ENCODE results near the gene ADCK1.

Gene ADCK1

DNA sequence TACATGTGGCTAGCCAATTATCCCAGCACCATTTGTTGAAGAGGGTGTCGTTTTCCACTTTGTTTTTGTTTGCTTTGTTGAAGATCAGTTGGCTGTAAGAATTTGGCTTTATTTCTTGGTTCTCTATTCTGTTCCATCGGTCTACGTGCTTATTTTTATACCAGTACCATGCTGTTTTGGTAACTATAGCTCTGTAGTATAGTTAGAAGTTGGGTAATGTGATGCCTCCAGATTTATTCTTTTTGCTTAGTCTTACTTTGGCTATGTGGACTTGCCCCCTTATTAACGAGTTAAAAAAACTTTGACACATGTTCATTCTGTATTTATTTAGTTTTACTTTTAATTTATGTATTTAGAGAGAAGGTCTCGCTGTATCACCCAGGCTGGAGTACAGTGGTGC, 120.4 kb downstream of the ADCK1 start:
- TF ChIP-seq GATA3 (IDR thresholded peaks at IDR 0.05; ENCODE audit: low read depth, low read length) (no peak), GATA2 (IDR thresholded peaks at IDR 0.05; ENCODE audit: low read depth, low read length) (no peak)

DNA sequence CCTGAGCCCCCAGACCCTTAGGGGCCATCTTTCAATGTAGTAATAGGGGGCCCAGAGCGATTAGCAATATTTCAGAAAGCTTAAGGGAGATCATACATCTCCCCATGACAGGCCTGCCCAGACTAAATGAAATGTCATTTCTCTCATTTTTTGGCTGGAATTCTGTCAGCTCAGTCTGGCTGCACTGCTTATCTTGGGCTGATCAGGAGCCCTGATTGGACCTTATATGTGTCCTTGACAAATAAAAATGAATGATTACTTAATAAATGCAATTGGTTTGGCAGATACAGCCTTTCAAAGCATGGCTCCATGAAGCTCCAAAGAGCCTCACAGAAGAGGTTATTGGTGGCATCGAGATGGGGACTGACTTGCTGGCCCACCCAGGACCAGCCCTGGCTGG, 121.9 kb downstream of the ADCK1 start:
- peak; percentile 67 for TF ChIP-seq GATA3 (IDR thresholded peaks at IDR 0.05; ENCODE audit: low read depth, low read length)
- TF ChIP-seq GATA2 (IDR thresholded peaks at IDR 0.05; ENCODE audit: low read depth, low read length) = peak; percentile 92

- TF ChIP-seq GATA3 (IDR thresholded peaks at IDR 0.05; ENCODE audit: low read depth, low read length) (no peak), GATA2 (IDR thresholded peaks at IDR 0.05; ENCODE audit: low read depth, low read length) (peak; percentile 90)
These were observed 123.4 kb downstream of the ADCK1 start for GRCh38 chr14:77923131-77923936.

DNA sequence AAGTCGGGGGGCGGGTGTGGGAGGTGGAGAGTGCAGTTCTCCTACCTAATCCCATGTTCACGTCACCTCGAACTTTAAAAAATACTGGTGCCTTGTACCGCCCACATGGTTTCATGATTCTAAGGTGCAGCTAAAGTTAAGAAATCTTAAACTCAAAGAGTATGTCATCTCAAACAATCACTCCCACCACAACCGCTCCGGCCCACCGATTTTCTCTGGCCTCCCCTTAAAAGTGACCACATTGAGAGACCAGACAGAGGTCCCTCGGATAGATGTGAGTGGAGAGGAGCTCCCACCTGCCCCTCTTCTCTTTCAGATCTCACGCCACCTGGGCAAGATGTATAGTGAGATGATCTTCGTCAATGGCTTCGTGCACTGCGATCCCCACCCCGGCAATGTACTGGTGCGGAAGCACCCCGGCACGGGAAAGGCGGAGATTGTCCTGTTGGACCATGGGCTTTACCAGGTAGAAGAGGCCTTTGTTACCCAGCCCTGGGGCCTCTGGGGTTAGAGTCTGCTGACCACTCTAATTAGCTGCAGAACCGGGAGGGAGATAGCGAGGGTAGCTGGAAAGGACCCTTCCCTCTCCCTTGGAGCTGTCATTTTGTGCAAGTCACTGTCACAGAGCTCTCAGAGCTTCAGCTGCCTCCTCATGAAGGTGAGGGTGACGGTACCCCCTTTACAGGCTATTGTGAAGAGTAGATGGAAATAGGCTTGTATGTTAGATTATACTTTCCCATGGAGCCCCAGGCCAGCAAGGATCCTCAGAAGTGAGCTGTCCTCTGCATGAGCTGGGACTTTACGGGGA, 124.4 kb downstream of the ADCK1 start:
- TF ChIP-seq GATA2 (IDR thresholded peaks at IDR 0.05; ENCODE audit: low read depth, low read length) = no peak
- TF ChIP-seq GATA3 (IDR thresholded peaks at IDR 0.05; ENCODE audit: low read depth, low read length) = no peak

DNA sequence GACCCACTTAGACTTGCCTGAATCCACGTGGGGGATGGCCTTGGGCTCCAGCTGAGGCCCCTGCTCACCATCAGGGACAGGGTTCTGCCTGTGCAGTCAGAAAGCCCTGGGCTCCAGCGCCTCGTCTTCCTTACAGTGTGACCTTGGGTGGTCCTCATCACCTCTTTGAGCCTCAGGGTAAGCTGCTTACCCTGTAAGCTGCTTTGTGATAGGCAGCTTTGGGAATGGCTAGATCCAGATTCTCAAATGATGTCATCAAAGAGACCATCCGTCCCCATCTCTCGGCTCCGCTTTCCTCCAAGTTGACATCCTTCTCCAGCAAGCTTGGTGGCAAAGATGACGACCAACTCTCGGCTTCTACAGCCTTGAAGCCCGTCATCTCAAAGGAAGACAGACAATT, 127.0 kb downstream of the ADCK1 start:
- no peak for TF ChIP-seq GATA2 (IDR thresholded peaks at IDR 0.05; ENCODE audit: low read depth, low read length)
- TF ChIP-seq GATA3 (IDR thresholded peaks at IDR 0.05; ENCODE audit: low read depth, low read length) = no peak

DNA sequence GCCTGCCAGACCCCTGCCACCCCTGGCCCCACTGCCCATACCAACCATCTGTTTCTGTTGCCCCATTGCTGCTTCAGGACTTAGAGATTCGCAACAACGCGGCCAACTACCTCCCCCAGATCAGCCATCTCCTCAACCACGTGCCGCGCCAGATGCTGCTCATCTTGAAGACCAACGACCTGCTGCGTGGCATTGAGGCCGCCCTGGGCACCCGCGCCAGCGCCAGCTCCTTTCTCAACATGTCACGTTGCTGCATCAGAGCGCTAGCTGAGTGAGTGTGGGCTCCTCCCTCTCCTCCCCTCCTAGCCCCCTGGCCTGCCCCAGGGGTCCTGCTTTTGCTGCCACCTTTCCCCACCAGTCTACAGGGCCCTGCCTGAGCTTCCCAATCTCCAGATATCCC, 131.5 kb downstream of the ADCK1 start:
- TF ChIP-seq GATA2 (IDR thresholded peaks at IDR 0.05; ENCODE audit: low read depth, low read length) = no peak
- no peak for TF ChIP-seq GATA3 (IDR thresholded peaks at IDR 0.05; ENCODE audit: low read depth, low read length)

GRCh38 chr14:77936138-77936639, 136.3 kb downstream of the ADCK1 start:
- no peak for TF ChIP-seq GATA3 (IDR thresholded peaks at IDR 0.05; ENCODE audit: low read depth, low read length)
- TF ChIP-seq GATA2 (IDR thresholded peaks at IDR 0.05; ENCODE audit: low read depth, low read length) = no peak

GRCh38 chr14:77947372-77947771, 147.5 kb downstream of the ADCK1 start:
- TF ChIP-seq GATA3 (IDR thresholded peaks at IDR 0.05; ENCODE audit: low read depth, low read length) (no peak), GATA2 (IDR thresholded peaks at IDR 0.05; ENCODE audit: low read depth, low read length) (no peak)

DNA sequence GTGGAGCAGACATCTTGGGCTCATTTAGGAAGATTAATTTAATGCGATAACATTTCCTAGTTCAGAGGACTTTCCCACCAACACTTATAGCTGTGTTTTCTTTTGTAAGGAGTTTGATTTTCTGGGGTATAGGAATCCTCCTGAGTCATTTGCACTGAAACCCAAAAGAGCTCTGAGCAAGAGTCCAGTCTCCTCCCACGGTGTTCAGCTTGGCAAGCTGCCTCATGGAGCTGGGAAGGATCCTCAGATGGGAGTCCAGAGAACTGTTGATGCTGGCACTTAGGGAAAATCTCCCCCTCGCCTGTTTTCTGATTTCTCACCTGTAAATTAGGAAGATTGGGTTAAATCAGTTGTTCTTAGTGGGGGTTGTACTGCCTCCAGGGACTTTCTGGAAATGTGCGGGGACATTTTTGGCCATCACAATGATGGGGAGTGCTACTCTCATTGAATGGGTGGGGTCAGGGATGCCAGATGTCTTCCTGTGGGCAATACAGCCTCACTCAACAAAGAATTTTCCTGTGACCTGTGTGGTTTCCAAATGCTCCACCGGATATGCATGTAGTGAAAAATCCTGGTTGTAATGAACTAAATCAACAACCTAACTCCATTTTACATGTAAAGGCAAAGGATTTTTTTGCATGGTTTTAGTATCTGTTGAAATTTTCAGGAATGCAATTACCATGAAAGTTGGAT, 150.6 kb downstream of the ADCK1 start:
- TF ChIP-seq GATA2 (IDR thresholded peaks at IDR 0.05; ENCODE audit: low read depth, low read length) = no peak
- TF ChIP-seq GATA3 (IDR thresholded peaks at IDR 0.05; ENCODE audit: low read depth, low read length) = no peak

- TF ChIP-seq GATA2 (IDR thresholded peaks at IDR 0.05; ENCODE audit: low read depth, low read length) = no peak
- TF ChIP-seq GATA3 (IDR thresholded peaks at IDR 0.05; ENCODE audit: low read depth, low read length) = no peak
These were observed 156.0 kb downstream of the ADCK1 start for GRCh38 chr14:77955816-77956484.

DNA sequence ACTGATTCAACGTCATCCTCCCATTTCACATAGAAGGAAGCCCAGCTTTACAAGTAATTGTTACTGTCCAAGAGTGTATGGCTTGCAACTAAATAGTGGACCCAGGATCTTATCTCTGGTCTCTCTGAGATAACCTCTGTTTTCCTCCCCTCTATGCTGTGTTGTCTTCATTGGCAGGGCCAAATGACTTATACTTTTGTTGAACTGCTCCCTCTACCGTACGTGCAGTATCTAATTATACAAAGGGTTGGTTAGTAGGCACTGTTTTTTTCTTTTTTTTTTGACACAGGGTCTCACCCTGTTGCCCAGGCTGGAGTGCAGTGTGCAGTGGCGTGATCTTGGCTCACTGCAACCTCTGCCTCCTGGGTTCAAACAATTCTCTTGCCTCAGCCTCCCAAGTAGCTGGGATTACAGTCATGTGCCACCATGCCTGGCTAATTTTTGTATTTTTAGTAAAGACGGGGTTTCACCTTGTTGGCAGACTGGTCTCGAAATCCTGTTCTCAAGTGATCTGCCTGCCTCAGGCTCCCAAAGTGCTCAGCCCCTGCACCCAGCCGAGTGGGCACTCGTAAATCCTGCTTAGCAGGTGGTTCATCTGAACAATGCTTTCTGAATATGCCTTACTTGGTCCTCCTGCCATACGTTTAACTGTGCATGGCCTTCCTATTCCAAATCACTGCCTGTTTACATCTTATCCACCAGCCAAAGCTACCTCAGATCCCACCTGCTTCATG, 162.1 kb downstream of the ADCK1 start:
- no peak for TF ChIP-seq GATA3 (IDR thresholded peaks at IDR 0.05; ENCODE audit: low read depth, low read length)
- TF ChIP-seq GATA2 (IDR thresholded peaks at IDR 0.05; ENCODE audit: low read depth, low read length) = no peak

DNA sequence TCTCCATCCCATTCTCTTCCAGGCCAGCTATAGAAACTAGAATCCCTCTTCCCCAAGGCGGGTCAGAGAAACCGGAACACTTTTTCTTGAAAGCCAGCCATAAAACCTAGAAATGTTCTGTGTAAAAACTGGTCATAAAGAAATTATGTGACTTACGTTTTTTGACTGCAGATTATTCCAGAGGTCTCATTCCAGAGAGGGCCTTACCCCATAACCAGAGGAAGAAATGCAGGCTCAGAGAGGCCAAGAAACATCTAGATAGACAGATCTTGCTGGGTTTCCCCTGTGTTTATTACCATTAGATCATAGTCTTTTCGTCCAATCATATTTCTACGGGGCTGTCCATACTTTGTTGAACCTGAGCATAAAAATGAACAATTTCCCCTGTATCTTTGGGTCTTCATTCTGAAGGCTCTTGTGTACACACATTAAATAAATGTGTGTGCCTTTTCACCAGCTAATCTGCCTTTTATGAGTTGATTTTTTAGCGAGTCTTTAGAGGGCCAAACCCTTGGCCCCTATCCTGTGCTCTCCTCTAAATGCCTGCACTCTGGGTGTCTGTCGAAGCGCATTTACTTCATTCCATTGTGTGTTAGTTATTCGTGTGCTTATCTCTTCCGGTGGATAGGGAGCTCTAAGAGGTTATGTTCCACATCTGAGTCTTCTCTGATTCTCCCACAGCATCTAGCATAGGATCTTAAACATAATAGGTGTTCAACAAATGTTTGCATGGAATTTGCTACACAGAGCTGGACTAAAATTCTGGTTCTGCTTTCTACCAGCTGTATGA, 163.0 kb downstream of the ADCK1 start:
- TF ChIP-seq GATA3 (IDR thresholded peaks at IDR 0.05; ENCODE audit: low read depth, low read length) (no peak), GATA2 (IDR thresholded peaks at IDR 0.05; ENCODE audit: low read depth, low read length) (no peak)
